Activated naive CD8-positive, alpha-beta T cell treated with anti-CD3 and anti-CD28 coated beads, Interleukin-2, amount 50 U/mL, for 16 hours (primary cell): ENCODE results near the gene TRIM3.
"Not testable (repeated sequence)": the region's sequence is repeated elsewhere in the genome, so short reads cannot be mapped to it uniquely, and the experiment has no call there.

Experiments used
- DNase-seq: peaks from one replicate; pipeline ENCODE4 v3.0.0-alpha.2; 2020; ENCODE audit warnings: low read depth, low spot score

Gene TRIM3

GRCh38 chr11:6473451-6474412, at the start of gene TRIM3:
TRIM3 (minus strand) TSS chr11:6473941; CDS start chr11:6465695, 8,246 bp downstream.
- DNase-seq = peak; percentile 12

GRCh38 chr11:6523253-6523652, 49.5 kb upstream of the TRIM3 start:
- DNase-seq = no peak

GRCh38 chr11:6521946-6522345, 48.2 kb upstream of the TRIM3 start:
- DNase-seq = not testable (repeated sequence)

GRCh38 chr11:6520265-6520664, 46.5 kb upstream of the TRIM3 start:
- DNase-seq = no peak

GRCh38 chr11:6516865-6517264, 43.1 kb upstream of the TRIM3 start:
- DNase-seq = no peak

GRCh38 chr11:6505577-6506240, 32.0 kb upstream of the TRIM3 start:
- no peak for DNase-seq

GRCh38 chr11:6504166-6504565, 30.4 kb upstream of the TRIM3 start:
- DNase-seq = no peak

GRCh38 chr11:6502382-6502781, 28.6 kb upstream of the TRIM3 start:
- no peak for DNase-seq

GRCh38 chr11:6498544-6498943, 24.8 kb upstream of the TRIM3 start:
- DNase-seq = no peak

GRCh38 chr11:6498121-6498520, 24.4 kb upstream of the TRIM3 start:
- DNase-seq = no peak

- DNase-seq = no peak
These were observed 23.5 kb upstream of the TRIM3 start, which contains the start of gene DNHD1 for GRCh38 chr11:6497069-6497839. DNHD1 (plus strand) TSS chr11:6497280; CDS start chr11:6498216, 936 bp downstream.

GRCh38 chr11:6489306-6489705, 15.6 kb upstream of the TRIM3 start:
- no peak for DNase-seq

- no peak for DNase-seq
These were observed 15.1 kb upstream of the TRIM3 start for GRCh38 chr11:6488821-6489220.

GRCh38 chr11:6488342-6488741, 14.6 kb upstream of the TRIM3 start:
- DNase-seq = no peak

GRCh38 chr11:6486938-6487337, 13.2 kb upstream of the TRIM3 start:
- no peak for DNase-seq

- DNase-seq = no peak
These were observed 12.5 kb upstream of the TRIM3 start for GRCh38 chr11:6486256-6486655.

GRCh38 chr11:6485661-6486060, 11.9 kb upstream of the TRIM3 start:
- DNase-seq = no peak

- DNase-seq = no peak
These were observed 9.3 kb upstream of the TRIM3 start for GRCh38 chr11:6483015-6483414.

- DNase-seq = no peak
These were observed 8.7 kb upstream of the TRIM3 start for GRCh38 chr11:6482441-6482840.

GRCh38 chr11:6481924-6482275, 8.2 kb upstream of the TRIM3 start:
- no peak for DNase-seq

GRCh38 chr11:6481012-6481923, 7.5 kb upstream of the TRIM3 start, which contains the start of the genes ARFIP2 and TIMM10B:
ARFIP2 (minus strand) TSS chr11:6481331; CDS start chr11:6480421, 910 bp downstream.
TIMM10B (plus strand) TSS chr11:6481501; CDS start chr11:6481517, 16 bp downstream.
- peak; percentile 97 for DNase-seq
